Dendritic cell treated with granulocyte-macrophage colony-stimulating factor and Interleukin-4, amounts not matched to agents 40 ng/mL and 50 ng/mL, for 4 days (primary cell): ENCODE results near the gene ARAP1.

Experiments used
- H3K27ac Mint-ChIP-seq: one replicate; pipeline ENCODE4 v1.8.0; 2022; ENCODE audit warnings: mild to moderate bottlenecking, mixed read lengths
- H3K27me3 Mint-ChIP-seq: one replicate; pipeline ENCODE4 v1.8.0; 2022; ENCODE audit warnings: mild to moderate bottlenecking, mixed read lengths
- H3K36me3 Mint-ChIP-seq: one replicate; pipeline ENCODE4 v1.8.0; 2022; ENCODE audit warnings: low read depth, mixed read lengths
- H3K4me1 Mint-ChIP-seq: one replicate; pipeline ENCODE4 v1.8.0; 2022; ENCODE audit warnings: low read depth, mixed read lengths
- H3K4me3 Mint-ChIP-seq: one replicate; pipeline ENCODE4 v1.8.0; 2022; ENCODE audit warnings: mild to moderate bottlenecking, moderate library complexity, mixed read lengths
- H3K9me3 Mint-ChIP-seq: one replicate; pipeline ENCODE4 v1.8.0; 2022; ENCODE audit warnings: mixed read lengths
- intact Hi-C: fragments of 100-400 bp; cut with micrococcal nuclease; formaldehyde crosslinking; loops from one replicate; pipeline ENCODE4 v1.15.0; 2022

The ARAP1 gene

DNA sequence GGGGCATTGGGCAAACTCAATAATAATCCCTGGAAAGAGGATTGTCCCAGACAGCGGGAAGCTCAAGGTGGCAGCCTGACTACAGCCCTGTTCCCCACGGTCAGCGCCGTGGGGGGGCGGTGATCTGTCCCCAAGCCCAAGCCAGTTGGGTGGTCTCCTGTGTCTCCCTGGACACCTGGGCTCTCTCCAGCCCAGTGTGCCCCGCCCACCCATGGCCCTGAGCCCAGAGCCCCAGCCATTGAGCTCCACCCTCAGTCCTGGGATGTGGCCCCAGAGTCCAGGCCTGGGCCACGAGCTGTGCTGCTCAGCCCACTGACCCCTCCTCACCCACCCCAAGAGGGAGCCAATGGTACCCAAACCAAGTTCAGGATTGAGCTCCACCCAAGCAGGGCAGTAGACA is 50.1 kb downstream of the ARAP1 start:
- H3K4me1 Mint-ChIP-seq = peaks cover 16% of the 10 kb centered on the region

DNA sequence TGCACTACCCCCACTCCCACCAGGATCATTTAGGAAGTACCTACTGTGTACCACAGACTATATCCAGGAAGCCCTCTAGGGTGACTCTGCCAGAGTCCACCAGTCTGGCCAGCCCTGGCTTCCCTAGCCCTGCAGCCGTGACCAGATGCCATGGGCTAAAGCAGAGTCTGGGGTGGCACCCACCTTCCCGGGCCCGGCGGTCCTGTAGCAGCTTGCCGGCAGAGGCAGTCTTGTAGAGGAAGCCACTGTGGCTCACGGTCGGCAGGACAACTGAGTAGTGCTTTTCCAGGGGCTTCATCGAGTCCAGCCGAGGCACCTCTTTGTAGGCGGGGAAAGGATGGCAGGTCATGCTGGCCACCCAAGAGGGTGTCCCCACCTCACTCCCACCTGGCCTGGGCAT is 50.7 kb downstream of the ARAP1 start:
- no peak overlapping the region for H3K27ac Mint-ChIP-seq
- intact Hi-C loops = no loop called here
- no peaks in the 10 kb centered on the region for H3K27me3 Mint-ChIP-seq
- H3K4me1 Mint-ChIP-seq = peaks cover 10% of the 10 kb centered on the region
- H3K9me3 Mint-ChIP-seq = no peaks in the 10 kb centered on the region
- H3K4me3 Mint-ChIP-seq = no peak overlapping the region
- peaks cover 100% of the 10 kb centered on the region for H3K36me3 Mint-ChIP-seq

More for the DNA sequence above, 50.1 kb downstream of the ARAP1 start:
- no peaks in the 10 kb centered on the region for H3K9me3 Mint-ChIP-seq
- H3K27me3 Mint-ChIP-seq = no peaks in the 10 kb centered on the region
- intact Hi-C loops = no loop called here
- H3K4me3 Mint-ChIP-seq = no peak overlapping the region
- H3K36me3 Mint-ChIP-seq = peaks cover 100% of the 10 kb centered on the region
- no peak overlapping the region for H3K27ac Mint-ChIP-seq

DNA sequence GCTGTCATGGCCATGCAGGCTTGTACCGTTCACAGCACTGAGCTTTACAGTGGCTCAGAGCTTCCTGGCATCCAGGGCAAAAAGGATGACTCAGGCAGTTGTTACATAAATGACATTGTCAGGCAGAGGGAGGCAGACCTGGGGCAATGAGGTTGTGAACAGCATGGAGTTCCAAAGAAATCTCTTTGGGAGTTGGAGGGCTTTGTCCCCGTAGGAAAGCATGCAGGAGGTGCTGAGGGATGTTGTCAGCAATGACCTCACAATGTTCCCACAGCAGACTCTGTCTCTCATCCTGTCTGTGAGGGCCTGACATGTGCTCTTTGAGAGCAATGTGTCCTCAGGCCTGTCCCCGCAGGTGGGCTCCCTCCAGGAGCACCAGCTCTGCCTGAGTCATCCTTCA is 52.1 kb downstream of the ARAP1 start:
- H3K4me3 Mint-ChIP-seq = no peak overlapping the region
- no peak overlapping the region for H3K27ac Mint-ChIP-seq
- H3K36me3 Mint-ChIP-seq = peaks cover 100% of the 10 kb centered on the region
- no peaks in the 10 kb centered on the region for H3K9me3 Mint-ChIP-seq
- H3K4me1 Mint-ChIP-seq = no peaks in the 10 kb centered on the region
- no peaks in the 10 kb centered on the region for H3K27me3 Mint-ChIP-seq
- intact Hi-C loops = no loop called here

DNA sequence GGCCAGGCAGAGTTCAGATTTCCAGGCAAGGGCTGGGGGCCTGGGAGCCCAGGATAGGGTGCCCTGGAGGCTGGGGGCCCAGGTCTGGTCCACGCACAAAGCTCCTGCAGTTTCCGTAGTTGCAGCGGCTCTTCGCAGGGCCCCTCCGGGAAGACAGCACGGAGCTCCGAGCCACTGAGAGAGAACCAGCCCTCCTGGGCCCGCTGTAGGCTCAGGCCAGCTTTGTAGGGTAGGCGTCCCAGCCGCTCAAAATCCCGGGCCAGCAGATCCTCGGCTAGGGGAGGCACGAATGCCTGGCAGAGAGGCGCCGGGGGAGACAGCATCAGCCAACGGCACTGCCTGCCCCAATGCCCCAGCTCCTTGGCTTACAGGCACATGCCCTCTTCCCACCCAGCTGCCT is 54.4 kb downstream of the ARAP1 start:
- H3K27me3 Mint-ChIP-seq = no peaks in the 10 kb centered on the region
- intact Hi-C loops = no loop called here
- no peak overlapping the region for H3K4me3 Mint-ChIP-seq
- no peak overlapping the region for H3K27ac Mint-ChIP-seq
- no peaks in the 10 kb centered on the region for H3K9me3 Mint-ChIP-seq
- H3K36me3 Mint-ChIP-seq = peaks cover 100% of the 10 kb centered on the region
- peaks cover 9% of the 10 kb centered on the region for H3K4me1 Mint-ChIP-seq

GRCh38 chr11:72696866-72697700 is 55.1 kb downstream of the ARAP1 start:
- intact Hi-C loops = no loop called here
- no peaks in the 10 kb centered on the region for H3K9me3 Mint-ChIP-seq
- H3K4me1 Mint-ChIP-seq = peaks cover 13% of the 10 kb centered on the region
- no peak overlapping the region for H3K4me3 Mint-ChIP-seq
- no peak overlapping the region for H3K27ac Mint-ChIP-seq
- no peaks in the 10 kb centered on the region for H3K27me3 Mint-ChIP-seq
- H3K36me3 Mint-ChIP-seq = peaks cover 100% of the 10 kb centered on the region

DNA sequence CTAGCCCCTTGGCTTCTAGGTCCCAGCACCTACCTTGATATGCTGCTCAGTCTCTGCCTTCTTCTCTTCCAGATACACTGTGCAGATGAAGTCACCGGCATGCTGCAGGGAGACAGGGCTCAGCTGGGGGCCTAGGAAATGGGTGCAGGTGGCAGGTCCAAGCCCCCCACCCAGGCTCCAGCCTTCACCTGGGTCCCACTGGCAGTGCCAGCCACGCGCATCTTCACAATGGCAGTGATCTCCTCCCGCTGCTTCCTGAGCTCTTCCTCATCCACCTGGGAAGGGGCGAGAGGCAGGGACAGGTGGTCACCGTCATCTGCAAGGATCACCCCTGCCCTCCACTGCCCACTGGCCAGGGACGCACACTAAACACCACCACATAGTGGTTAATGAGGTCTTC is 56.9 kb downstream of the ARAP1 start:
- H3K9me3 Mint-ChIP-seq = no peaks in the 10 kb centered on the region
- peaks cover 18% of the 10 kb centered on the region for H3K4me1 Mint-ChIP-seq
- H3K27ac Mint-ChIP-seq = no peak overlapping the region
- peaks cover 100% of the 10 kb centered on the region for H3K36me3 Mint-ChIP-seq
- no peak overlapping the region for H3K4me3 Mint-ChIP-seq
- H3K27me3 Mint-ChIP-seq = no peaks in the 10 kb centered on the region
- intact Hi-C loops = no loop called here

GRCh38 chr11:72693271-72693968 is 58.8 kb downstream of the ARAP1 start:
- no peaks in the 10 kb centered on the region for H3K9me3 Mint-ChIP-seq
- peaks cover 100% of the 10 kb centered on the region for H3K36me3 Mint-ChIP-seq

DNA sequence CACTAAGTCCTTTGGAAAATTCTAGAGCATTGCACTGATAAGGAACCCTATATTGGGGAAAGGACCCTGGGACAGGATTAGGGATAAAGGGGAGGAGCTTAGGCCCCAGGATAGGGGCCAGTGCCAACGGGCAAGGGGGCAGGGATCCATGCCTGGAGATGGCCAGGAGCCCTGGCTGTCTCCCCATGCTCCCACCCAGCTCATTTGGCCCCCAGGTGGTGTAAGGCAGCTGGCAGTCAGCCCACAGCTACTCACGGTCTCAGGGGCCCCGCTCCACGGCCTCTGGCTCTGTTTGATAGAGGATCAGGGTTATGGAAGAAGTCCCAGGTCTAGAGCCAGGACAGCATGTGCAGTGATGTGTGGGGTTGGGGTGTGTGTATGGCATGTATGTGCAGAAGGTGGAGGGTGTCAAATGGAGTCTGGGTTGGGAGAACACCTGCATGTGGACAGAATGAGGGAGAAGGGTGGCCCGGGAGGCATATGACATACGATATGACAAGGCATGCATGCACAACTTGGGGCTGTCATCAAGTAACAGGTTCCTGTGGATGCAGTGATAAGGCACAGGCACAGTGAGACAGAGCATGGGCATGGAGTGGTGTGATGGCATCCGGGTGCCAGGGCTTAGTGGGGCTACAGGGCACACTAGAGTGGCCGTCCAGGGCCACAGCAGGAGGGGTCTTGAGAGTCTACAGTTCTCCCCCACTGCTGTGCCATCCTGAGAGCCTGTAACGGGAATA is 59.5 kb downstream of the ARAP1 start:
- intact Hi-C loops = no loop called here
- Mint-ChIP-seq H3K27ac (no peak overlapping the region), H3K27me3 (no peaks in the 10 kb centered on the region), H3K9me3 (no peaks in the 10 kb centered on the region), H3K4me3 (no peak overlapping the region), H3K4me1 (peaks cover 33% of the 10 kb centered on the region), H3K36me3 (peaks cover 100% of the 10 kb centered on the region)

More at GRCh38 chr11:72693271-72693968, 58.8 kb downstream of the ARAP1 start:
- no peak overlapping the region for H3K27ac Mint-ChIP-seq
- H3K27me3 Mint-ChIP-seq = no peaks in the 10 kb centered on the region
- intact Hi-C loops = no loop called here
- H3K4me1 Mint-ChIP-seq = peaks cover 30% of the 10 kb centered on the region
- H3K4me3 Mint-ChIP-seq = no peak overlapping the region

- intact Hi-C loops = no loop called here
- Mint-ChIP-seq H3K9me3 (no peaks in the 10 kb centered on the region), H3K27ac (no peak overlapping the region), H3K4me3 (no peak overlapping the region), H3K4me1 (peaks cover 50% of the 10 kb centered on the region), H3K36me3 (peaks cover 100% of the 10 kb centered on the region), H3K27me3 (no peaks in the 10 kb centered on the region)
These were observed 62.0 kb downstream of the ARAP1 start for GRCh38 chr11:72690166-72690565.

- Mint-ChIP-seq H3K9me3 (no peaks in the 10 kb centered on the region), H3K4me3 (no peak overlapping the region), H3K27ac (no peak overlapping the region), H3K36me3 (peaks cover 100% of the 10 kb centered on the region), H3K4me1 (peaks cover 53% of the 10 kb centered on the region), H3K27me3 (no peaks in the 10 kb centered on the region)
- intact Hi-C loops = no loop called here
These were observed 63.3 kb downstream of the ARAP1 start for GRCh38 chr11:72688929-72689328.

DNA sequence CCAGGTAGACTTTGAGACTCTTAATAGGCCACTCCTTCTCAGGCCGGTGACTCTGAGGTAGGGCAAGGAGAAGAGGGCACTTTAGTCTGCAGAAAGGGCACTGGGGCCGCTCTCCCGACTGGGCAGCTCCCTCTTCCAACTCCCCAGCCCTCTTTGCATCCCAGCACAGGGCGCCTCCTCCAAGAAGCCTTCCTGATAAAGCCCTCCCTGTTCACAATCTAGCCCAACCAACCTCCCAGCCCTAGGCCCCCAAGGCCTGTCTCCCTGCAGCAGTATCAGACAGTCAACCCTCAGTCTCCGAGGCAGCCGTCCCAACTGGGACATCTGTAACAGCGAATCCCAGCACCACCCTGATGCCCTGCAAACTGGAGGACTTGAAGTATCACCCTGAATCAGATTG is 63.7 kb downstream of the ARAP1 start:
- intact Hi-C loops = no loop called here
- Mint-ChIP-seq H3K4me3 (no peak overlapping the region), H3K36me3 (peaks cover 100% of the 10 kb centered on the region), H3K9me3 (no peaks in the 10 kb centered on the region), H3K4me1 (peaks cover 54% of the 10 kb centered on the region), H3K27me3 (no peaks in the 10 kb centered on the region), H3K27ac (no peak overlapping the region)

GRCh38 chr11:72687326-72687725 is 64.9 kb downstream of the ARAP1 start:
- no peaks in the 10 kb centered on the region for H3K9me3 Mint-ChIP-seq
- peaks cover 100% of the 10 kb centered on the region for H3K36me3 Mint-ChIP-seq
- H3K4me3 Mint-ChIP-seq = no peak overlapping the region
- H3K4me1 Mint-ChIP-seq = peaks cover 54% of the 10 kb centered on the region
- intact Hi-C loops = no loop called here
- peak overlapping the region; percentile 42 for H3K27ac Mint-ChIP-seq
- H3K27me3 Mint-ChIP-seq = no peaks in the 10 kb centered on the region

GRCh38 chr11:72686639-72687220 is 65.5 kb downstream of the ARAP1 start:
- intact Hi-C loops = no loop called here
- H3K9me3 Mint-ChIP-seq = no peaks in the 10 kb centered on the region
- peaks cover 100% of the 10 kb centered on the region for H3K36me3 Mint-ChIP-seq
- peaks cover 60% of the 10 kb centered on the region for H3K4me1 Mint-ChIP-seq
- no peak overlapping the region for H3K4me3 Mint-ChIP-seq
- peak overlapping the region; percentile 42 for H3K27ac Mint-ChIP-seq
- no peaks in the 10 kb centered on the region for H3K27me3 Mint-ChIP-seq
